Endometrium (tissue), 2 donors: ENCODE measurements around the gene ACRBP.

Experiments used
- FAIRE-seq: peaks from 2 replicates; lab custom pipeline; 2012; peaks lifted over from hg19 to GRCh38; lab: Jason Lieb, UNC
- donor health status: control.
- donor health status: control.

Gene ACRBP

GRCh38 chr12:6646276-6647082 lies 753 bp downstream of the ACRBP start:
- no peak for FAIRE-seq

DNA sequence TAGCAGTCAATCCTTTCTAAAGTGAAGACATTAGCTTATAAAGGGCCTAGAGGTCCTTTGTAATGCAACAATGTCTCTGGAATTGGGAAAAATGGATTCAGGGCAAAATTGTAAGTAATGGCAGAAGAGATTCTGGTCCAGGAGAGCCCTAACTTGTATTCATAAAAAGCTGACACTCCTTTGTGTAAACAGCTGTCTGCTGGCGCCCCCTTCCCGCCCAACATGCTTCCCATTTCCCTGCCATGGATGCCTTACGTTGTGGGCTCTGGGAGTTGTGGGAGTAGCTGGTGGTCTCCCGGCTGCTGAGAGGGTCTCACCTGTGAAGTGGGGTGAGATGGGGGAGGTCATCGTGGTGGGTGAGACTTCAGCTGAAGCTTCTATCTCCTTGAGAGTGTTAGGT lies 2.3 kb downstream of the ACRBP start:
- FAIRE-seq = no peak

GRCh38 chr12:6644257-6644596 lies 3.0 kb downstream of the ACRBP start:
- no peak for FAIRE-seq

DNA sequence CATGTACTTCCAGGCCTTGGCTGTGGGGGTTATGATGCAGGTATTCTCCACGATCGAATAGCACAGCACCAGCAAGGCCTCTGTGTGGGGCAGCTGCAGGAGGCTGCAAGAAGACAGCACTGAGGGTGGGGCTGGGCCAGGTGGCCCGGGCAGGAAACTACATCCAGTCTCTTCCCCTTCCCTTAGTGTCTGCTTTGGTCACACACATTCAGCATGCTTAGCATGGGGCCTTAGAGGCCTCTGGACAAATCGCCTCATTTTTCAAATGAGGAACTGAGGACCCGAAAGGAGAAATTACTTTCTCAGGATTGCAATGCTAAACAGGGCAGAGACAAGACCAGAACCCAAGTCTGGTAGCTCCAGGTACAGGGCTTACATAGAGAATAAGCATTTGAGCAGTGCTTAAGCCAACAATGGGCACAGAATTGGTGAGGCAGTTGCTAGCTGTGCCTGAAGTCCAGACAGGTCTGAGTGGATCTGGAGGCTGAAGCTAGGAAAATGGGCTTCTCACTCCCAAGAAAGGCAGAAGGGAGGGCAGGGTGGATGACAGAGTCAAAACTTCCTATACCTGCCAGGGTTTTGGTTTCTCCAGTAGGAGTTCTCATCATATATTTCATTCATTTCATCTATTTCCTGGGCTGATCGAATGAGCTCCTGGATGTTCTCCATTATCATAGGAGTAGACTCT lies 3.5 kb downstream of the ACRBP start:
- FAIRE-seq = no peak

GRCh38 chr12:6641131-6641530 lies 6.1 kb downstream of the ACRBP start:
- no peak for FAIRE-seq

DNA sequence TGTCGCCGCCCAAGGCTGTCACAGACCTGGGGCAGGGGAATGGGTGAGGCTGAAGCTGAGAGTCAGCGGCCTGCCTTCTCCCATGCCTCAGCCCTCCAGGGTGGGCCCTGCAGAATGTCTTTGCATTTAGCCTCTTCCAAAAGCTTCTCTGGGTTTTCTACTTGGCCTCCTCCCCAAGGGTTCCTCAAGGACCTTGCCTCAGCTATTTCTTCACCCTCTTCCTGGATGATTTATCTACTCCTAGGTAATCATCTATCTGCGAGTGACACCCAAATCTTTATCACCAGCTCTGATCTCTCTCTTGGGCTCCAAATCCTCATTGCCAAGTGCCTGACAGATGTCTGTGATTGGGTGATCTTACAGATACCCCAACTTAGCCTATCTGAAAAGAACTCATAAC lies 6.7 kb downstream of the ACRBP start:
- FAIRE-seq = no peak

- FAIRE-seq = no peak
These were observed 8.0 kb downstream of the ACRBP start for GRCh38 chr12:6639151-6639801.

DNA sequence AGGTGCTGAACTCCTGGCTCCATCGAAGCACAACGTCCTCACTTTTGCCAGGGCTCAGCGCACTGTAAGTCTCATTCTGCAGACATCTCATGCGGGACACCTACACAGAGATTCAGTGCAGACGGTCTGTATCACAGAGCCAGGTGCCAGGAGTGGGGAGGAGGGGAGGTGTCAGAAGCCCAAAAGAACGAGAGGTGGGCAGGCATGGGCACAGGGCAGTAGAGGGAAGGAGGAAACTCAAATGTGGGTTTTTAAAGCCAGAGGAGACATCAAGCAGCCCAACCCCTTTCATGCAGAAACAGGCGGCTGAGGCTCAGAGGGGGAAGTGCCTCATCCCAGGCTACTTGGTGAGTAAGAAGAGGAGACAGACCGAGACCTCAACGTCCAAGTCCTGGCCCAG lies 8.9 kb downstream of the ACRBP start:
- no peak for FAIRE-seq

- FAIRE-seq = no peak
These were observed 11.2 kb downstream of the ACRBP start, which contains the start of gene LPAR5 for GRCh38 chr12:6635856-6636531. TSS of gene LPAR5 (minus strand) at chr12:6635959. CDS start at chr12:6621248, 14,711 bp downstream.

- FAIRE-seq = no peak
These were observed 11.8 kb downstream of the ACRBP start for GRCh38 chr12:6635375-6635855.

DNA sequence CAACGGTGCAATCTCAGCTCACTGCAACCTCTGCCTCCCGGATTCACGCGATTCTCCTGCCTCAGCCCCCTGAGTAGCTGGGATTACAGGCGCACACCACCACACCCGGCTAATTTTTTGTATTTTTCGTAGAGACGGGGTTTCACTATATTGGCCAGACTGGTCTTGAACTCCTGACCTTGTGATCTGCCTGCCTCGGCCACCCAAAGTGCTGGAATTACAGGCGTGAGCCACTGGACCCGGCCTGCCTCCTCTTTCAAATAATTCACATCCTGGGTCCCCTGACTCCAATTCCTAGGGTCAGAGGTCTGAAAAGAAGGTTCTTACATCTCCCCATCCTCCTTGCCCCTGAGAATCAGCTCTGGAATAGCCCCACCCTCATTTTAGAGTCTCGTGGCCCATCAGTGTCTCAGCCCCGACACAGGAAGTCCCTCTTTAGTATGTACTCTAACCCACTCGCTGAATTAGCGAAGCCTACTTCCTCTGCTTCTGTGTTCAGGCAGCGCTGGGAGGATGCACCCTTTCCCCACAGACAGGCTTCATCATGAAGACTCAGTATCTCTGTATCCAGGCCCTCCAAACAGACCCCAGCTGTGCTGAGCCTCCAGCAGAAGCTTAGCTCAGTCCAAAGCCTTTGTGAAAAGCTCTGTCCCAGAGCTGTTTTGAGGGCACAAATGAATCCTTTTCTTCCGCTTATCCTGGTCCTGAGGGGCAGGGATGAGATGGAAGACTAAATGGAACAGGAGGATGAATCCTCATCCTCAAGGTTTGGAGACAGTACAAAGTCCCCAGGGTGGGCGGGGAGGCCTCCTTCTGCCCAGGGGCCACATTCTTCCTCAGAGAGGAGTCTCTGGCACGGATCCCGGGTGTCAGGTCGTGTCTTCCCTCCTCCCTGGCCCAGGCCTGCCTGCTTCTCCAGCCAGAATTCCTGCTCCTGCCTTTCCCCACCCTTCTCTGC lies 14.9 kb downstream of the ACRBP start:
- FAIRE-seq = no peak

GRCh38 chr12:6631549-6631961 lies 15.7 kb downstream of the ACRBP start:
- no peak for FAIRE-seq

- FAIRE-seq = no peak
These were observed 16.5 kb downstream of the ACRBP start for GRCh38 chr12:6630736-6631135.

DNA sequence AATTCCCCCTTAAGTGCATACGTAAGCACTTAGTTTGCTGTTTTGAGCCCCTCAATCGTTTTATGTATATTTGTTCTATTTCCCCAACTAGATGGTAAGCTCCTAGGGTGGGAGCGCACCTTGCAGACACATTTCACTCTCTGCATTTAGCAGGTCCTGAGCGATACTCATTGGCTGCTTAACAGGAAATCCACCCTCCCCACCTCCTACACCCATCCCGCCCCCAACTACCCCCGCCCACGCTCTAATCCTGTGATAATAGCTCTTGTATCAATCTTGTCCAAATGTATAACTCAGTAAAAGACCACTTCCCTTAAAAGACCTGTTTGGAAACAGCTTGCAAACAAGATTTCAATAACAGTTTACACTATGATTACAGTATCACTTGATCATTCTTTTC lies 19.6 kb downstream of the ACRBP start:
- FAIRE-seq = no peak

- FAIRE-seq = no peak
These were observed 20.5 kb downstream of the ACRBP start for GRCh38 chr12:6626654-6627283.

DNA sequence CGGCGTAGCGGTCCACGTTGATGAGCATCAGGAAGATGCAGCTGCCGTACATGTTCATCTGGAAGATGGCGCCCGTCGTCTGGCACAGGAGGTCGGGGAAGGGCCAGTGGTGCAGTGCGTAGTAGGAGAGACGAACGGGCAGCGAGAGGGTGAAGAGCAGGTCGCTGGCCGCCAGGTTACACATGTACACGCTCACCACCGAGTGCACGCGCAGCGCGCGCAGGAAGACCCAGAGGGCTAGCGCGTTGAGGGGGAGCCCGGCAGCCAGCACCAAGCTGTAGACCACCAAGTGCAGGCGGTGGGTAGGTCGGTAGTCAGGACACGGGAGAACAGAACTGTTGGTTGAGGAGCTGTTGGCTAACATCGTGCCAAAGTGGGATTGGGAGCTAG lies 26.4 kb downstream of the ACRBP start:
- FAIRE-seq = no peak

GRCh38 chr12:6620137-6620884 lies 26.9 kb downstream of the ACRBP start:
- FAIRE-seq = no peak

- FAIRE-seq = no peak
These were observed 28.6 kb downstream of the ACRBP start for GRCh38 chr12:6618483-6619225.

DNA sequence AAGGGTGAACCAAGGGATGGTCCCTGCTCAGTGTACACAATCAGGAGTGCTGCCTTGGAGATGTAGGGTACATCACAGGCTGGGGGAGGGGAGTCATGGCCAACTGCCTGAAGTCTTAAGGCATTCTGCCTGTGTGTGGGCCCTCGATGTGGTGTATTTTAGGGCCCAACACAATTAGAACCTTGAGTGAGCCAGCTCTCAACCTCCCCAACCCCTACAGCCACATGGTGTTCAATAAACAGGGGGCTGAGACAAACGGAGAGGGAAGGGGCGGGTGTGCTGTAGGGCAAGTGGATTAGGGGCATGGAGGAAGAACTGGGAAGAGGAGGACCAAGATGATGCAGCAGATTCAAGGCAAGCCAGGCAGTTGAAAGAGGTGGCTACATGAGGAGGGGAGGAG lies 31.4 kb downstream of the ACRBP start:
- FAIRE-seq = no peak
